ENCODE results near the gene GLB1L. TPM values are rescaled to one million over a fixed set of nuclear protein-coding genes. Genes with fewer than 3 reads are reported as not detected.

Gene GLB1L
- total RNA-seq, 1 experiment from 2014 or later: 6.1 TPM

- TF ChIP-seq HMGA2 (CRISPR knock-in tag; IDR thresholded peaks at IDR 0.05) (no peak), HMGXB4 (CRISPR knock-in tag; IDR thresholded peaks at IDR 0.05) (peak; percentile 55; the same call in 1 of the 2 replicates), ZNF281 (CRISPR knock-in tag; IDR thresholded peaks at IDR 0.05) (peak; percentile 24; the same call in 1 of the 2 replicates), SP1 (CRISPR knock-in tag; conservative IDR thresholded peaks at IDR 0.05) (peak; percentile 75), NFE2L1 (CRISPR knock-in tag; IDR thresholded peaks at IDR 0.05) (peak; percentile 78), CREB1 (CRISPR knock-in tag; IDR thresholded peaks at IDR 0.05) (no peak), SOX15 (CRISPR knock-in tag; IDR thresholded peaks at IDR 0.05) (no peak), ZNF219 (CRISPR knock-in tag; IDR thresholded peaks at IDR 0.05; ENCODE audit: borderline replicate concordance) (0 out of 2 replicates have a peak, but pooled peaks have one; percentile 84), NFATC4 (CRISPR knock-in tag; IDR thresholded peaks at IDR 0.05) (peak; percentile 86; the same call in 1 of the 2 replicates), CREM (CRISPR knock-in tag; IDR thresholded peaks at IDR 0.05) (peak; percentile 43; the same call in 1 of the 2 replicates), ZNF138 (CRISPR knock-in tag; conservative IDR thresholded peaks at IDR 0.05) (0 out of 2 replicates have a peak, but pooled peaks have one; percentile 41), ZNF396 (CRISPR knock-in tag; IDR thresholded peaks at IDR 0.05; ENCODE audit: borderline replicate concordance) (no peak), ZNF416 (CRISPR knock-in tag; IDR thresholded peaks at IDR 0.05) (0 out of 2 replicates have a peak, but pooled peaks have one; percentile 29), IRF2 (CRISPR knock-in tag; IDR thresholded peaks at IDR 0.05; ENCODE audit: borderline replicate concordance, low read depth) (no peak), ZNF512 (CRISPR knock-in tag; IDR thresholded peaks at IDR 0.05; ENCODE audit: borderline replicate concordance) (no peak), E2F4 (CRISPR knock-in tag; IDR thresholded peaks at IDR 0.05; ENCODE audit: borderline replicate concordance, low read depth) (peak; percentile 72; the same call in 1 of the 2 replicates), ETV6 (CRISPR knock-in tag; IDR thresholded peaks at IDR 0.05) (peak; percentile 59)
- TF ChIP-seq, protein P1, sequence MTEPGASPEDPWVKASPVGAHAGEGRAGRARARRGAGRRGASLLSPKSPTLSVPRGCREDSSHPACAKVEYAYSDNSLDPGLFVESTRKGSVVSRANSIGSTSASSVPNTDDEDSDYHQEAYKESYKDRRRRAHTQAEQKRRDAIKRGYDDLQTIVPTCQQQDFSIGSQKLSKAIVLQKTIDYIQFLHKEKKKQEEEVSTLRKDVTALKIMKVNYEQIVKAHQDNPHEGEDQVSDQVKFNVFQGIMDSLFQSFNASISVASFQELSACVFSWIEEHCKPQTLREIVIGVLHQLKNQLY (CRISPR knock-in tag; IDR thresholded peaks at IDR 0.05): no peak
- TF ChIP-seq, protein P2, sequence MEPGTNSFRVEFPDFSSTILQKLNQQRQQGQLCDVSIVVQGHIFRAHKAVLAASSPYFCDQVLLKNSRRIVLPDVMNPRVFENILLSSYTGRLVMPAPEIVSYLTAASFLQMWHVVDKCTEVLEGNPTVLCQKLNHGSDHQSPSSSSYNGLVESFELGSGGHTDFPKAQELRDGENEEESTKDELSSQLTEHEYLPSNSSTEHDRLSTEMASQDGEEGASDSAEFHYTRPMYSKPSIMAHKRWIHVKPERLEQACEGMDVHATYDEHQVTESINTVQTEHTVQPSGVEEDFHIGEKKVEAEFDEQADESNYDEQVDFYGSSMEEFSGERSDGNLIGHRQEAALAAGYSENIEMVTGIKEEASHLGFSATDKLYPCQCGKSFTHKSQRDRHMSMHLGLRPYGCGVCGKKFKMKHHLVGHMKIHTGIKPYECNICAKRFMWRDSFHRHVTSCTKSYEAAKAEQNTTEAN (CRISPR knock-in tag; IDR thresholded peaks at IDR 0.05): peak; percentile 92; the same call in 1 of the 2 replicates
- TF ChIP-seq, protein P3, sequence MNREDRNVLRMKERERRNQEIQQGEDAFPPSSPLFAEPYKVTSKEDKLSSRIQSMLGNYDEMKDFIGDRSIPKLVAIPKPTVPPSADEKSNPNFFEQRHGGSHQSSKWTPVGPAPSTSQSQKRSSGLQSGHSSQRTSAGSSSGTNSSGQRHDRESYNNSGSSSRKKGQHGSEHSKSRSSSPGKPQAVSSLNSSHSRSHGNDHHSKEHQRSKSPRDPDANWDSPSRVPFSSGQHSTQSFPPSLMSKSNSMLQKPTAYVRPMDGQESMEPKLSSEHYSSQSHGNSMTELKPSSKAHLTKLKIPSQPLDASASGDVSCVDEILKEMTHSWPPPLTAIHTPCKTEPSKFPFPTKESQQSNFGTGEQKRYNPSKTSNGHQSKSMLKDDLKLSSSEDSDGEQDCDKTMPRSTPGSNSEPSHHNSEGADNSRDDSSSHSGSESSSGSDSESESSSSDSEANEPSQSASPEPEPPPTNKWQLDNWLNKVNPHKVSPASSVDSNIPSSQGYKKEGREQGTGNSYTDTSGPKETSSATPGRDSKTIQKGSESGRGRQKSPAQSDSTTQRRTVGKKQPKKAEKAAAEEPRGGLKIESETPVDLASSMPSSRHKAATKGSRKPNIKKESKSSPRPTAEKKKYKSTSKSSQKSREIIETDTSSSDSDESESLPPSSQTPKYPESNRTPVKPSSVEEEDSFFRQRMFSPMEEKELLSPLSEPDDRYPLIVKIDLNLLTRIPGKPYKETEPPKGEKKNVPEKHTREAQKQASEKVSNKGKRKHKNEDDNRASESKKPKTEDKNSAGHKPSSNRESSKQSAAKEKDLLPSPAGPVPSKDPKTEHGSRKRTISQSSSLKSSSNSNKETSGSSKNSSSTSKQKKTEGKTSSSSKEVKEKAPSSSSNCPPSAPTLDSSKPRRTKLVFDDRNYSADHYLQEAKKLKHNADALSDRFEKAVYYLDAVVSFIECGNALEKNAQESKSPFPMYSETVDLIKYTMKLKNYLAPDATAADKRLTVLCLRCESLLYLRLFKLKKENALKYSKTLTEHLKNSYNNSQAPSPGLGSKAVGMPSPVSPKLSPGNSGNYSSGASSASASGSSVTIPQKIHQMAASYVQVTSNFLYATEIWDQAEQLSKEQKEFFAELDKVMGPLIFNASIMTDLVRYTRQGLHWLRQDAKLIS (CRISPR knock-in tag; IDR thresholded peaks at IDR 0.05; ENCODE audit: borderline replicate concordance): 0 out of 2 replicates have a peak, but pooled peaks have one; percentile 16
- TF ChIP-seq, protein P4, sequence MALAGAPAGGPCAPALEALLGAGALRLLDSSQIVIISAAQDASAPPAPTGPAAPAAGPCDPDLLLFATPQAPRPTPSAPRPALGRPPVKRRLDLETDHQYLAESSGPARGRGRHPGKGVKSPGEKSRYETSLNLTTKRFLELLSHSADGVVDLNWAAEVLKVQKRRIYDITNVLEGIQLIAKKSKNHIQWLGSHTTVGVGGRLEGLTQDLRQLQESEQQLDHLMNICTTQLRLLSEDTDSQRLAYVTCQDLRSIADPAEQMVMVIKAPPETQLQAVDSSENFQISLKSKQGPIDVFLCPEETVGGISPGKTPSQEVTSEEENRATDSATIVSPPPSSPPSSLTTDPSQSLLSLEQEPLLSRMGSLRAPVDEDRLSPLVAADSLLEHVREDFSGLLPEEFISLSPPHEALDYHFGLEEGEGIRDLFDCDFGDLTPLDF (CRISPR knock-in tag; IDR thresholded peaks at IDR 0.05): no peak
These were observed 26.2 kb downstream of the GLB1L start, which contains the start of gene ABCB6 (continued) for GRCh38 chr2:219218732-219219701.

Measured in WTC11 (cell line).